ENCODE results near the gene APOBEC2. TPM values are rescaled to one million over a fixed set of nuclear protein-coding genes. Genes with fewer than 3 reads are reported as not detected.
A peak's percentile ranks its signal among the peaks of the same experiment; 100 is the strongest.

The APOBEC2 gene
- total and polyA plus RNA-seq, 9 of the 15 experiments (the other 6 are each of a cell fraction or from before 2014, with no cell fraction given), result 0.25 to 1.6 TPM; not detected in 7

- 12% methylated on average over 13 of the region's 13 CpGs for WGBS (ENCODE audit: insufficient coverage, low coverage, missing lambda C conversion rate)
- Histone ChIP-seq H3K36me3 (ENCODE audit: control insufficient read depth, insufficient read depth, low read length) (no peaks in the 10 kb centered on the region), H4K20me1 (replicated peaks; ENCODE audit: control insufficient read depth, insufficient read depth, low read length) (peaks cover 7% of the 10 kb centered on the region; the same call in 1 of the 2 replicates), H3K9me3 (replicated peaks; ENCODE audit: control insufficient read depth, insufficient read depth, low read depth, low read length) (no peaks in the 10 kb centered on the region), H3K9ac (ENCODE audit: insufficient read depth in 1 of 2, low read depth in 2 of 2, low read length in 2 of 2) (no peak overlapping the region), H3K27ac (ENCODE audit: extremely low read depth, low read depth, low read length) (no peak overlapping the region), H3K4me3 (no peak overlapping the region), H3K79me2 (ENCODE audit: control insufficient read depth, insufficient read depth, low read length) (no peaks in the 10 kb centered on the region), H3K4me2 (ENCODE audit: insufficient read depth, low read length) (no peak overlapping the region), H2AFZ (ENCODE audit: low read depth, low read length) (no peak overlapping the region), H3K4me1 (replicated peaks in 1 of 2; ENCODE audit: control insufficient read depth in 2 of 2, insufficient read depth in 2 of 2, low read length in 2 of 2) (peaks cover 4 to 9% of the 10 kb centered on the region in 2 experiments; a peak in 3 of 5 replicates), H3K27me3 (ENCODE audit: control insufficient read depth in 2 of 2, insufficient read depth in 2 of 2, low read length in 2 of 2) (peaks cover 0 to 13% of the 10 kb centered on the region in 2 experiments; a peak in 2 of 5 replicates), H3K9me1 (ENCODE audit: control insufficient read depth, insufficient read depth, low read length) (peaks cover 3% of the 10 kb centered on the region)
- FAIRE-seq (peak; percentile 62), DNase-seq (ENCODE audit: extremely low read depth in 1 of 4, low spot score in 3 of 4) (no peak), ATAC-seq (no peak)
- ChIA-PET POLR2A (interaction anchor here (0.6 to 1.4 kb wide), 3 partner anchors 9 to 38 kb away, joined by 3 to 5 read pairs (median 4); no protein-coding TSS in a partner anchor), CTCF (ENCODE audit: low intra/inter-chr PET ratio) (interaction anchor here (1.7 kb wide), 1 partner anchor 29 kb away, joined by 5 read pairs; no protein-coding TSS in a partner anchor)
- intact Hi-C loops (cut with micrococcal nuclease), result no loop called here
- in situ Hi-C loops (cut with MboI), result loop anchor here (25.0 kb wide), 1 partner anchor 1675 kb away; no protein-coding TSS in a partner anchor
- TF ChIP-seq HOMEZ (CRISPR knock-in tag; IDR thresholded peaks at IDR 0.05) (no peak), MYNN (IDR thresholded peaks at IDR 0.05) (no peak), MYNN (CRISPR knock-in tag; IDR thresholded peaks at IDR 0.05) (no peak), HNRNPH1 (optimal IDR thresholded peaks at IDR 0.05; ENCODE audit: low read depth, low read length) (no peak), ZC3H8 (IDR thresholded peaks at IDR 0.05) (no peak), ZNF354B (CRISPR knock-in tag; IDR thresholded peaks at IDR 0.05) (no peak), CTCFL (IDR thresholded peaks at IDR 0.05; ENCODE audit: borderline replicate concordance, insufficient read depth, low read depth, low read length, poor library complexity, severe bottlenecking) (no peak)
- no TSS peak for BruUV-seq (replicated peaks)
Observed at GRCh38 chr6:41037107-41037900, 15.7 kb upstream of the APOBEC2 start.

All from K562 (cell line).